RWPE1 (cell line): ENCODE results near the gene EML4.

Experiments used
- CTCF ChIA-PET: fragments of 350-600 bp; sonication (Branson Sonifier 250); formaldehyde crosslinking; extraction: SDS; loops from one replicate; lab custom pipeline; 2021; lab: Yijun Ruan, JAX
- POLR2A ChIA-PET: fragments of 400-600 bp; formaldehyde crosslinking; extraction: SDS; loops from one replicate; lab custom pipeline; 2020; ENCODE audit warnings: antibody characterized with exemption; ENCODE audit not compliant: low non-redundant PET; lab: Yijun Ruan, JAX
- DNase-seq: peaks from one replicate; pipeline ENCODE4 v3.0.0; 2012; ENCODE audit warnings: low spot score
- H3K27ac ChIP-seq: fragments of 450-650 bp; 2 replicates; pipeline ENCODE4 v1.5.1; 2017
- TF ChIP-seq, protein P1 (sequence below): fragments of 450-650 bp; conservative IDR thresholded peaks from 2 replicates; pipeline ENCODE4 v1.5.1; 2017; ENCODE audit warnings: low read depth, mild to moderate bottlenecking

EML4 gene

GRCh38 chr2:42328148-42328833, 159.1 kb downstream of the EML4 start:
- TF ChIP-seq, protein P1, sequence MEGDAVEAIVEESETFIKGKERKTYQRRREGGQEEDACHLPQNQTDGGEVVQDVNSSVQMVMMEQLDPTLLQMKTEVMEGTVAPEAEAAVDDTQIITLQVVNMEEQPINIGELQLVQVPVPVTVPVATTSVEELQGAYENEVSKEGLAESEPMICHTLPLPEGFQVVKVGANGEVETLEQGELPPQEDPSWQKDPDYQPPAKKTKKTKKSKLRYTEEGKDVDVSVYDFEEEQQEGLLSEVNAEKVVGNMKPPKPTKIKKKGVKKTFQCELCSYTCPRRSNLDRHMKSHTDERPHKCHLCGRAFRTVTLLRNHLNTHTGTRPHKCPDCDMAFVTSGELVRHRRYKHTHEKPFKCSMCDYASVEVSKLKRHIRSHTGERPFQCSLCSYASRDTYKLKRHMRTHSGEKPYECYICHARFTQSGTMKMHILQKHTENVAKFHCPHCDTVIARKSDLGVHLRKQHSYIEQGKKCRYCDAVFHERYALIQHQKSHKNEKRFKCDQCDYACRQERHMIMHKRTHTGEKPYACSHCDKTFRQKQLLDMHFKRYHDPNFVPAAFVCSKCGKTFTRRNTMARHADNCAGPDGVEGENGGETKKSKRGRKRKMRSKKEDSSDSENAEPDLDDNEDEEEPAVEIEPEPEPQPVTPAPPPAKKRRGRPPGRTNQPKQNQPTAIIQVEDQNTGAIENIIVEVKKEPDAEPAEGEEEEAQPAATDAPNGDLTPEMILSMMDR: peak; percentile 38; the same call in 1 of the 2 replicates
- ChIA-PET POLR2A (no interaction called here), CTCF (interaction anchor here (0.5 to 1.3 kb wide), 9 partner anchors 9 to 482 kb away, joined by 3 to 9 read pairs (median 3); partner anchors contain the start of gene COX7A2L)
- no peak for DNase-seq
- no peak overlapping the region for H3K27ac ChIP-seq

- no peak for DNase-seq
- POLR2A ChIA-PET: no interaction called here
- CTCF ChIA-PET: interaction anchor here (0.5 to 1.3 kb wide), 7 partner anchors 9 to 234 kb away, joined by 3 to 9 read pairs (median 3); partner anchors contain the start of gene COX7A2L
- TF ChIP-seq, protein P1: no peak; the same call in 1 of the 2 replicates
- H3K27ac ChIP-seq: no peak overlapping the region
Measured at GRCh38 chr2:42328923-42329322, 159.8 kb downstream of the EML4 start.

DNA sequence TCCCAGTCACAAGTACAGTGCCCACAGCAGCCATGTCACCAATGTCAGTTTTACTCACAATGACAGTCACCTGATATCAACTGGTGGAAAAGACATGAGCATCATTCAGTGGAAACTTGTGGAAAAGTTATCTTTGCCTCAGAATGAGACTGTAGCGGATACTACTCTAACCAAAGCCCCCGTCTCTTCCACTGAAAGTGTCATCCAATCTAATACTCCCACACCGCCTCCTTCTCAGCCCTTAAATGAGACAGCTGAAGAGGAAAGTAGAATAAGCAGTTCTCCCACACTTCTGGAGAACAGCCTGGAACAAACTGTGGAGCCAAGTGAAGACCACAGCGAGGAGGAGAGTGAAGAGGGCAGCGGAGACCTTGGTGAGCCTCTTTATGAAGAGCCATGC, 160.6 kb downstream of the EML4 start:
- no peak overlapping the region for H3K27ac ChIP-seq
- DNase-seq: no peak
- TF ChIP-seq, protein P1: no peak
- ChIA-PET POLR2A (no interaction called here), CTCF (no interaction called here)

DNA sequence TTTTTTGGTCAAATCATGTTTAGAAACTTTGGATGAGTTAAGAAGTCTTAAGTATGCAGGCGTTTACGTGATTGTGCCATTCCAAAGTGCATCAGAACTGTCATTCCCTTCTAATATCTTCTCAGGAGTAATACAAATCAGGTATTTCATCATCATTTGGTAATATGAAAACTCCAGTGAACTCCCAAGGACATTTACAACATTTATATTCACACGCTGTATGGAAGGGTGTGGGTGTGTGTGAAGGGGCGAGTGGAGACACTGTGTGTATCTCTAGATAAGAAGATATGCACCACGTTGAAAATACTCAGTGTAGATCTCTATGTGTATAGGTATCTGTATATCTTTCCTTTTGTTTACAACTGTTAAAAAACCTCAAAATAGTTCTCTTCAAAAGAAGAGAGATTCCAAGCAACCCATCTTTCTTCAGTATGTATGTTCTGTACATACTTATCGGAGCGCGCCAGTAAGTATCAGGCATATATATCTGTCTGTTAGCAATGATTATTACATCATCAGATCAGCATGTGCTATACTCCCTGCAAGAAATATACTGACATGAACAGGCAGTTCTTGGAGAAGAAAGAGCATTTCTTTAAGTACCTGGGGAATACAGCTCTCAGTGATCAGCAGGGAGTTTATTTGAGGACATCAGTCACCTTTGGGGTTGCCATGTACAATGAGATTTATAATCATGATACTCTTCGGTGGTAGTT, 162.6 kb downstream of the EML4 start:
- TF ChIP-seq, protein P1: no peak
- ChIA-PET POLR2A (no interaction called here), CTCF (no interaction called here)
- DNase-seq: no peak
- no peak overlapping the region for H3K27ac ChIP-seq

- POLR2A ChIA-PET: no interaction called here
- H3K27ac ChIP-seq: no peak overlapping the region
- TF ChIP-seq, protein P1: no peak
- CTCF ChIA-PET: no interaction called here
- no peak for DNase-seq
Measured at GRCh38 chr2:42332575-42332974, 163.4 kb downstream of the EML4 start.

DNA sequence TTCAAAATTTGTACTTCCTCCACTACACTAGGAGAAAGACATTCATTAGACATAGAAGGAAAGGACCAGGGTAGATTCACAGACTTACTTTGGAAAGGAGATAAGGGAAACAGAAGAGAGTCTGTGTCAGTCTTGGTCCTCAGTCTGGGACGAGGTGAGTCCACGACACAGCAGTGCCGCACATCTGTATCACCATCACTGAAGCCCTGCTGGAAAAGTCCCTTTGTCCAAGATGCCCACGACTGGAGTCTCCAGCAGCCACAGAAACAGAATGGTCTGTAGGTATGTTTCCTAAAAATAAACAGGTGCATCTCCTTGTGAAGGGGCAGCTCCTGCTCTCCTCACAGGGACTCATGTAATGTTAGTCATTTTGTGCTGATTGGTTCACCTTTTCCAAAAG, 164.4 kb downstream of the EML4 start:
- POLR2A ChIA-PET: no interaction called here
- TF ChIP-seq, protein P1: no peak
- no peak overlapping the region for H3K27ac ChIP-seq
- CTCF ChIA-PET: no interaction called here
- no peak for DNase-seq
